ENCODE data around the gene GHSR. TPM values are rescaled to one million over a fixed set of nuclear protein-coding genes. Genes with fewer than 3 reads are reported as not detected.

Gene GHSR
- total RNA-seq, 4 donors from 2014 or later: not detected

GRCh38 chr3:172405914-172406313, 42.3 kb downstream of the GHSR start:
- DNase-seq (ENCODE audit: extremely low spot score): no peak
- no peaks in the 10 kb centered on the region for H3K9me3 ChIP-seq
- H3K27me3 ChIP-seq: no peaks in the 10 kb centered on the region
- H3K36me3 ChIP-seq: peaks cover 0 to 12% (median 11%) of the 10 kb centered on the region in 4 donors
- intact Hi-C loops (cut with DNase I): no loop called here
- H3K27ac ChIP-seq (replicated peaks in 1 of 4): no peak overlapping the region
- WGBS: 94% methylated on average over 2 of the region's 2 CpGs
- H3K4me1 ChIP-seq: no peaks in the 10 kb centered on the region
- no peak overlapping the region for H3K4me3 ChIP-seq
- TF ChIP-seq CTCF (IDR thresholded peaks at IDR 0.05): no peak
- TF ChIP-seq EP300 (IDR thresholded peaks at IDR 0.05): no peak
- TF ChIP-seq POLR2AphosphoS5 (IDR thresholded peaks at IDR 0.05): no peak
- TF ChIP-seq POLR2A (IDR thresholded peaks at IDR 0.05; ENCODE audit: low read depth): no peak

GRCh38 chr3:172404237-172404962, 43.9 kb downstream of the GHSR start:
- Histone ChIP-seq H3K4me3 (no peak overlapping the region), H3K27me3 (no peaks in the 10 kb centered on the region), H3K27ac (replicated peaks in 1 of 4) (no peak overlapping the region), H3K4me1 (no peaks in the 10 kb centered on the region), H3K36me3 (peaks cover 0 to 12% (median 11%) of the 10 kb centered on the region in 4 donors), H3K9me3 (no peaks in the 10 kb centered on the region)
- no peak for TF ChIP-seq POLR2A (IDR thresholded peaks at IDR 0.05; ENCODE audit: low read depth)
- no peak for TF ChIP-seq CTCF (IDR thresholded peaks at IDR 0.05)
- no peak for TF ChIP-seq POLR2AphosphoS5 (IDR thresholded peaks at IDR 0.05)
- no peak for TF ChIP-seq EP300 (IDR thresholded peaks at IDR 0.05)
- no peak for DNase-seq (ENCODE audit: extremely low spot score)
- intact Hi-C loops (cut with DNase I): no loop called here
- WGBS: 76% methylated on average over 12 of the region's 12 CpGs

GRCh38 chr3:172402892-172403643, 45.2 kb downstream of the GHSR start:
- no peak overlapping the region for H3K4me3 ChIP-seq
- intact Hi-C loops (cut with DNase I): no loop called here
- 97% methylated on average over 8 of the region's 8 CpGs for WGBS
- peaks cover 0 to 20% (median 18%) of the 10 kb centered on the region in 4 donors for H3K36me3 ChIP-seq
- TF ChIP-seq POLR2A (IDR thresholded peaks at IDR 0.05; ENCODE audit: low read depth) (no peak), EP300 (IDR thresholded peaks at IDR 0.05) (no peak), POLR2AphosphoS5 (IDR thresholded peaks at IDR 0.05) (no peak), CTCF (IDR thresholded peaks at IDR 0.05) (no peak)
- no peaks in the 10 kb centered on the region for H3K9me3 ChIP-seq
- no peak for DNase-seq (ENCODE audit: extremely low spot score)
- no peaks in the 10 kb centered on the region for H3K4me1 ChIP-seq
- H3K27ac ChIP-seq (replicated peaks in 1 of 4): no peak overlapping the region
- H3K27me3 ChIP-seq: no peaks in the 10 kb centered on the region

- 96% methylated on average over 2 of the region's 2 CpGs for WGBS
- Histone ChIP-seq H3K4me3 (no peak overlapping the region), H3K36me3 (peaks cover 3 to 30% (median 23%) of the 10 kb centered on the region in 4 donors), H3K27me3 (no peaks in the 10 kb centered on the region), H3K9me3 (no peaks in the 10 kb centered on the region), H3K27ac (replicated peaks in 1 of 4) (no peak overlapping the region), H3K4me1 (no peaks in the 10 kb centered on the region)
- no peak for DNase-seq (ENCODE audit: extremely low spot score)
- intact Hi-C loops (cut with DNase I): no loop called here
- TF ChIP-seq EP300 (IDR thresholded peaks at IDR 0.05) (no peak), POLR2A (IDR thresholded peaks at IDR 0.05; ENCODE audit: low read depth) (no peak), CTCF (IDR thresholded peaks at IDR 0.05) (no peak), POLR2AphosphoS5 (IDR thresholded peaks at IDR 0.05) (no peak)
Measured at GRCh38 chr3:172402090-172402489, 46.2 kb downstream of the GHSR start.
